ENCODE results near the gene OSGIN1. TPM values are rescaled to one million over a fixed set of nuclear protein-coding genes. Genes with fewer than 3 reads are reported as not detected.
"Not testable (repeated sequence)": the region's sequence is repeated elsewhere in the genome, so short reads cannot be mapped to it uniquely, and the experiment has no call there.

OSGIN1 gene
- total RNA-seq, 2 donors from 2014 or later = 6.2 to 6.8 TPM

- intact Hi-C loops (cut with DNase I) = no loop called here
- DNase-seq (ENCODE audit: low spot score) = no peak
These were observed 14.8 kb upstream of the OSGIN1 start for GRCh38 chr16:83937922-83938885.

- no peak for DNase-seq (ENCODE audit: low spot score)
- intact Hi-C loops (cut with DNase I) = no loop called here
These were observed 13.7 kb upstream of the OSGIN1 start for GRCh38 chr16:83939266-83939855.

- intact Hi-C loops (cut with DNase I) = no loop called here
These were observed 12.9 kb upstream of the OSGIN1 start for GRCh38 chr16:83940119-83940518.

GRCh38 chr16:83940630-83941378 lies 12.2 kb upstream of the OSGIN1 start:
- intact Hi-C loops (cut with DNase I) = no loop called here
- no peak for DNase-seq (ENCODE audit: low spot score)

More at GRCh38 chr16:83940119-83940518, 12.9 kb upstream of the OSGIN1 start:
- DNase-seq (ENCODE audit: low spot score) = no peak

DNA sequence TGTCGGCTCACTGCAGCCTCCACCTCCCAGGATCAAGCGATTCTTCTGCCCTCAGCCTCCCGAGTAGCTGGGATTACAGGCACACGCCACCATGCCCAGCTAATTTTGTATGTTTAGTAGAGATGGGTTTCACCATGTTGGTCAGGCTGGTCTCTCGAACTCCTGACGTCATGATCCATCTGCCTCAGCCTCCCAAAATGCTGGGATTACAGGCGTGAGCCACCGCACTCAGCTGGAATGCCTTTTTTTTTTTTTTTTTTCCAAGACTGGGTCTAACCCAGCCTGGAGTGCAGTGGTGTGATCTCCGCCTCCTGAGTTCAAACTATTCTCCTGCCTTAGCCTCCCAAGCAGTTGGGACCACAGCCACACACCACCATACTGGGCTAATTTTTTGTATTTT lies 11.5 kb upstream of the OSGIN1 start:
- intact Hi-C loops (cut with DNase I); DNase-seq (ENCODE audit: low spot score): not testable (repeated sequence)

DNA sequence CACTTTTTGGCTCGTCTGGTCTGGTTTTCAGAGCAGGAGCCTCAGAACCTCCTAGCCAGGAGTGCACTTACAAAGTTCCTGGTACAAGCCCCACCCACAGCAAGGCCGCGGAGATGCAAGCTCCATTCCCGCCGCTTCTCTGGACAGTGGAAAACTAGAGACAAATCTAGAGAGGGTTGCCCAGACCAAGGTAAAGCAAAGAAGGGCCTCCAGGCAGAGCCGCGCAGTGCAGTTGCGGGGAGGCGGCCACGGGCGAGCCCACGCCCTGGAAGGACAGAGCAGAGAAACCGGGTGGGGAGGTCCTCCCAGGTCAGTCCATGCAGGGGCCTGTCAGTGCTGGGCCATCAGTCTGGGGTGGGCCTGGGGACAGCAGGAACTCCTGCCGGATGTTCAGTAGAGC lies 11.0 kb upstream of the OSGIN1 start:
- no peak for DNase-seq (ENCODE audit: low spot score)
- intact Hi-C loops (cut with DNase I) = no loop called here

- no peak for DNase-seq (ENCODE audit: low spot score)
- intact Hi-C loops (cut with DNase I) = no loop called here
These were observed 10.1 kb upstream of the OSGIN1 start for GRCh38 chr16:83942815-83943515.

DNA sequence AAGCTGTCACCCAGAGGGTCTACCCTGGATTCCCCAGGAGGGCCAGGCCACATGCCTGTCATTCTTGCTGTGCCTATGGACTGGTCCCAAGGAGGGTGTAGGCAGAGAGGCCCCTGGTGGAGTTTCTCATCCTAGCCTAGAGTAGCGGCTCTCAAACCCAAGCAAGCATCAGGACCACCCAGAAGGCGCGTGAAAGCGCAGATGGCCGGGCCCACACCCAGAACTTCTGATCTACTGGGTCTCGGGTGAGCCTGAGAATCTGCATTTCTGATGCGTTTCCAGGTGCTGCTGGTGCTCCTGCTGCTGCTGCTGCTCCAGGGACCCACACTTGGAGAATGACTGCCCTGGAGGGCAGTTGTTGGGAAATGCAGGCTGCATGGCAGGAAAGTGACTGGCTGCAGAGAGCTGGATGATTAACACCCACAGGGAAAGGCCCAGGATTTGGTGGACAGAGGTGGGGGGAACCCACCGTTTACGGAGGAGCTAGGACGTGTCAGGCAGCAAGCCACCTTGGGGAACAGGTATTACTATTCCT lies 9.5 kb upstream of the OSGIN1 start:
- no peak for DNase-seq (ENCODE audit: low spot score)
- intact Hi-C loops (cut with DNase I) = no loop called here

- intact Hi-C loops (cut with DNase I) = no loop called here
- no peak for DNase-seq (ENCODE audit: low spot score)
These were observed 7.5 kb upstream of the OSGIN1 start for GRCh38 chr16:83945587-83945986.

- intact Hi-C loops (cut with DNase I) = no loop called here
- DNase-seq (ENCODE audit: low spot score) = no peak
These were observed 6.8 kb upstream of the OSGIN1 start for GRCh38 chr16:83946154-83946780.

DNA sequence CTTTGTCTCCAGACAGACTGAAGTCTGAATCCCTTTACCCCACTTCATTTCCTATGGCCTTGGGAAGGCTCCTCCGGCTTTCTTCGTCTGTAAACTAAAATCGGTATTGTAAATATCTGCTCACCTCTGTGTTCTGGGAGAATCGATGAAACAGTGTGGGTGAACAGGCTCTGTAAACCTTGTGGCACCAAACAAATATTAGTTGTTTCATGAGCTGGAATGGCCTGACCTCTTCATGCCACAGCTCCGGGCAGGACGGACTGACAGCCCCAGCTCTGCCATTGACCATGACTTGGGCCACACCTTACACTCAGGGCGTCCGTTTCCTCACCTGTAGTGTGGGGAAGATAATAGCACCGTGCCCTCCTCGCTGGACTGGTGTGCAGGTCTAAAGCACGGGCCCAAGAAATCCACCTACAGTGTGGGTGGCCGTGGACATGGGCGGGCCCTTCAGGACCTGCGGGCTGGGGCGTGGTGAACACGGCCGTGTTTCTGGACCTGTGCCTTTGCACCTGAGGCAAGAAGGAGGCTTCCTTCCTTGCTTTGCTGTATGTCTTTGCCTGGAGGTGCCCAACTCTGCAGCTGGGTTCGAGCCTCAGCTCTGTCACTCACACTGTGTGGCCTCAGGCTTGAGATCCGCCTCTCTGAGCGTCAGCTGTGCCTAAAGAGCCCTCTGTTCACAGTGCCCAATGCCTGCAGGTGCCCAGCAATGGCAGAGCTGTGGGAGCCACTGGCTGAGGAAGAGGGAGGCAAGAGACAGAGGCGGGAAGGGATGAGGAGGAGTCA lies 6.1 kb upstream of the OSGIN1 start:
- intact Hi-C loops (cut with DNase I) = no loop called here
- DNase-seq (ENCODE audit: low spot score) = no peak

DNA sequence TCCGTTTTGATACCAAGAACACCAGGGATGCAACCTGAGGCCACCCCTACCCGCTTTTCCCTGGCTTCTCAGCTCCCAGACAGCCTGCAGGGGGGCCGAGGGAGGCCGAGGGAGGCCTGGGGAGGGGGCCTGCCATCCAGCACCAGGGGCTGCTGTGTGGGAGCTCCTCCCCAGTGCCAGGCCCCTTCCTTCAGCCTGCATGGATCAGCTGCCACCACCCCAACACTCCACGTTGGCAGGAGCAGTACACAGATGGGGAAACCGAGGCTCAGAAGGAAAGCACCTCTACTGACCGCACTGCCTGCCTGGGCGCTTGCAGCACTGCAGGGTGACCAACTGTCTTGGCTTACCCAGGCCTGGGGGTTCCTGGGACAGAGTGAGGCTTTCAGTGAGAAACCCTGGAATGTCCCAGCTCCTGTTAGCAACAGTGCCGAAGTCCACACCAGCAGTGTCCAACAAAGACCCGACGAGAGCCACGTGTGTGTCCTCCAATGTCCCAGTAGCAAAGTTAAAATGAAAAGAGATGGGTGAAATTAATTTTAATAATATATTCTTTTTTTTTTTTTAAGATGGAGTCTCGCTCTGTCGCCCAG lies 5.3 kb upstream of the OSGIN1 start:
- DNase-seq (ENCODE audit: low spot score) = no peak
- intact Hi-C loops (cut with DNase I) = no loop called here

GRCh38 chr16:83948914-83949723 lies 3.9 kb upstream of the OSGIN1 start:
- intact Hi-C loops (cut with DNase I) = no loop called here
- no peak for DNase-seq (ENCODE audit: low spot score)

DNA sequence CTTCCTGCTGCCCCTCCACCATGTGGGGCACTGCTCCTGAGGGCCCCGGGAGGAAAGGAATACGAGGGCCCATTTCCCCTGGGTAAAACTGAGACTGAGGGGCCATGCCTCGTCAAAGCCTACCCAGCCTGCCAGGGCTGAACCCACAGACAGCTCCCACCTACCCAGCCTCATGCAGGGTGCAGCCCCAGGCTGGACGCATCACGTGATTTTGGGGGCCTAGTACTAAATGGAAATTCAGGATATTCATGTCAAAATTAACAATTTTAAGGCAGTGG lies 3.4 kb upstream of the OSGIN1 start:
- intact Hi-C loops (cut with DNase I) = no loop called here
- no peak for DNase-seq (ENCODE audit: low spot score)

DNA sequence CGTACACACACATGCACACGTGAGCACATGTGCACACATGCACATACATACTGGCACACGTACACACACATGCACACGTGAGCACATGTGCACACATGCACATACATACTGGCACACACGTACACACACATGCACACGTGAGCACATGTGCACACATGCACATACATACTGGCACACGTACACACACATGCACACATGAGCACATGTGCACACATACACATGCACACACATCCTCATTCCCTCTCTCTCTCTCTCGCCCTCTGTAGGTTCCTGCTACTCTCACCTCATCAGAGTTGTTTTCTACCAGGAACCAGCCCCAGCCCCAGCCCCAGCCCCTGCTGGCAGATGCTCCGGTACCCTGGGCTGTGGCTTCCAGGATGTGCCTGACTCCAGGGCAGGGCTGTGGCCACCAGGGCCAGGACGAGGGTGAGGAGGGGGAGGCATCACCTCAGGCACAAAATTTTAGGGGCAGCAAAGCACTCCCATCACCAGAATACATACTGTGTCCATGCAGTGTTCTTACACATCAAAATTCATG lies 2.1 kb upstream of the OSGIN1 start:
- intact Hi-C loops (cut with DNase I); DNase-seq (ENCODE audit: low spot score): not testable (repeated sequence)

DNA sequence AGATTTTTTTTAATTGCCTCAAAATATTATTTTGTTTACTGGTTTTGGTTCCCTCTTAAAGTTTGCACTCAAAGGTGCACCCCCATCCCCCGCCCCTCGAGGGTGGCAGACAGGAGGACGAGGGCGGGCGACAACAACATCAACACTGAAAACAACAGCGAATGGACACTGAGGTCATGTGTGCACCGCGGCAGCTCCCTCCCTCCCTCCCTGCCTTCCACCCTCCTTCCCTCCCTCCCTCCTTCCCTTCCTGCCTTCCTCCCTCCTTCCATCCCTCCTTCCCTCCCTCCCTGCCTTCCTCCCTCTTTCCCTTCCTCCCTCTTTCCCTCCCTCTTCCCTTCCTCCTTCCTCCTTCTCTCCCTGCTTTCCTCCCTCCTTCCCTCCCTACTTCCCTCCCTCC lies 1.5 kb upstream of the OSGIN1 start:
- intact Hi-C loops (cut with DNase I) = no loop called here
- no peak for DNase-seq (ENCODE audit: low spot score)

DNA sequence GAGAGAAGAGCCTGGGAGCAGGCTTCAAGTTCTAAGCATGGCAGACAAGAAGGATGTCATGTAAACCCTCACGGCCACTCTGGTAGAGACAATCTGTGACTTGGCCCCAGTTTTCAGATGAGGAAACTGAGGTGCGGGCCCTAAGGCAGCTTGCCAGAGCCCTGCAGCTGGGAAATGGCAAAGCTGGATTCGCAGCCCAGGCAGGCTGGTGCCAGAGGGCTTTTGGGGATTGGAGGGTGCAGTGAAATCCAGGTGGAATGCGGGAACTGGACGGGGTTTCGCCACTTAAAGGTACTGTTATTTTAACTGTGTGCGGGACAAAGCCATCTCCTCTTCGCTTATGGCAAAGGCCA lies 477 bp upstream of the OSGIN1 start:
- no peak for DNase-seq (ENCODE audit: low spot score)
- intact Hi-C loops (cut with DNase I) = no loop called here

Data from posterior vena cava (tissue), 2 donors.